Heart left ventricle (tissue), 16 donors: ENCODE data around the gene MAPK7. TPM values are rescaled to one million over a fixed set of nuclear protein-coding genes. Genes with fewer than 3 reads are reported as not detected.

Source experiments
- ATAC-seq, 4 donors: fragments of 200-7000 bp; cut with Tn5 transposase; one replicate each; pipeline ENCODE4 v1.9.1; 2020 to 2022; ENCODE audit warnings: moderate library complexity in 4 of 4, mild to moderate bottlenecking in 3 of 4, moderate number of reproducible peaks in 1 of 4
- DNase-seq, 5 donors: peaks; one replicate each; pipeline ENCODE4 v3.0.0-alpha.2; 2020
- H3K27ac ChIP-seq, 12 donors: fragments of 200-600 bp; sonication (generic) in 4 of 12; one replicate each; pipeline versions ENCODE4 v1.5.0 to v1.8.0; 2016 to 2022; ENCODE audit warnings: mild to moderate bottlenecking in 2 of 12
- H3K27me3 ChIP-seq, 9 donors: fragments of 200-600 bp; sonication (generic) in 2 of 9; one replicate each; pipeline versions ENCODE4 v1.5.1 to v1.8.0; 2016 to 2022; ENCODE audit warnings: mild to moderate bottlenecking in 3 of 9
- H3K36me3 ChIP-seq, 9 donors: fragments of 200-600 bp; sonication (generic) in 2 of 9; one replicate each; pipeline versions ENCODE4 v1.5.0 to v1.8.0; 2018 to 2022; ENCODE audit warnings: mild to moderate bottlenecking in 2 of 9
- H3K4me1 ChIP-seq, 12 donors: fragments of 200-600 bp; sonication (generic) in 4 of 12; one replicate each; pipeline versions ENCODE4 v1.5.0 to v1.8.0; 2016 to 2022; ENCODE audit warnings: mild to moderate bottlenecking in 3 of 12
- H3K4me3 ChIP-seq, 12 donors: fragments of 200-600 bp; sonication (generic) in 4 of 12; one replicate each; pipeline versions ENCODE4 v1.5.0 to v1.8.0; 2017 to 2022; ENCODE audit warnings: mild to moderate bottlenecking in 9 of 12, moderate library complexity in 4 of 12
- H3K9me3 ChIP-seq, 12 donors: fragments of 200-600 bp; sonication (generic) in 4 of 12; one replicate each; pipeline versions ENCODE4 v1.5.0 to v1.8.0; 2016 to 2022; ENCODE audit warnings: mild to moderate bottlenecking in 1 of 12
- CTCF ChIP-seq, 12 donors: fragments of 200-600 bp; sonication (generic) in 4 of 12; IDR thresholded peaks; one replicate each; pipeline versions ENCODE4 v1.5.0 to v1.8.0; 2018 to 2022; ENCODE audit warnings: antibody characterized with exemption in 12 of 12, mild to moderate bottlenecking in 5 of 12
- POLR2A ChIP-seq, 2 donors: fragments of 450-650 bp; IDR thresholded peaks; one replicate each; pipeline ENCODE4 v1.6.1; 2017; ENCODE audit warnings: antibody characterized with exemption in 2 of 2, mild to moderate bottlenecking in 2 of 2, moderate library complexity in 2 of 2
- WGBS, 4 donors: extraction: QIAGEN DNeasy Blood & Tissue Kit in 2 of 4; methylation state at CpG; one replicate each; pipeline versions ENCODE4 v1.1.5 to v1.1.7; 2013 to 2018; 5-methylcytosine and 5-hydroxymethylcytosine counted together
- intact Hi-C, 10 donors: fragments of 100-400 bp; cut with DNase I; formaldehyde crosslinking; loops; one replicate each; pipeline versions ENCODE4 v1.11.1 to v1.14.2; 2022
- polyA plus RNA-seq, 2 donors: library from polyadenylated mRNA; stranded (reverse); fragments of 200-250 nt; gene quantifications; one replicate each; pipeline ENCODE4 v1.2.3, GENCODE V29; 2013
- total RNA-seq, 9 donors: library from RNA; depleted of rRNA in 2 of 9; stranded (reverse); fragments of >200 nt in 2 of 9; fragmentation: NEBNext Ultra II Directional in 3 of 9; extraction: Animal tissue kit (Norgen Biotek cat#: 25700) in 3 of 9; gene quantifications; one replicate each; pipeline versions ENCODE4 v1.1.0 to v1.2.4, GENCODE V29; 2016 to 2023
- donor health status: ischemic (EF 13 %, LVEDD 7.1; RV severe dilation, severe dysfunction).
- donor health status: healthy with polysubstance abuse.
- donor health status: DM: no; HTN: yes; CAD: no.
- donor health status: DM: no; HTN: no; CAD: no.
- donor health status: ischemic (EF 25% LVEDD 6.9; RV normal size, moderate dysfunction).
- donor health status: ischemic (EF 25% LVEDD 5.7; RV mildly dilated, moderate dysfunction).
- donor health status: healthy.
- donor health status: DM: yes; HTN: yes; CAD: no.
- donor health status: ischemic (EF 35%, LVEDD 5.7; RV mildly dilated, moderate dysfunction).
- donor health status: nonischemic (EF 11% LVEDD 7.7; RV severe dilation, severe dysfunction).
- donor health status: DM: yes; HTN: yes; CAD: no.
- donor health status: PGD.
- donor health status: ischemic (EF 29% LVEDD 5.4; RV normal size, mild dysfunction).
- donor health status: nonischemic (EF 23%, LVEDD 6.1; RV moderate dilation, normal function).

Gene MAPK7
- total and polyA plus RNA-seq, 11 donors: 5.7 to 25.4 (median 12.1) TPM

GRCh38 chr17:19409509-19409908 is 31.2 kb downstream of the MAPK7 start:
- no peak for DNase-seq
- intact Hi-C loops: no loop called here
- peaks cover 0 to 14% (median 0%) of the 10 kb centered on the region in 12 donors for H3K4me1 ChIP-seq
- TF ChIP-seq CTCF (IDR thresholded peaks at IDR 0.05) (no peak), POLR2A (IDR thresholded peaks at IDR 0.05) (no peak)
- no peak overlapping the region for H3K4me3 ChIP-seq
- 89 to 100% (median 93%) methylated on average over 3 of the region's 3 CpGs for WGBS, 4 donors
- H3K27ac ChIP-seq: no peak overlapping the region
- H3K36me3 ChIP-seq: no peaks in the 10 kb centered on the region
- H3K27me3 ChIP-seq: no peaks in the 10 kb centered on the region
- no peaks in the 10 kb centered on the region for H3K9me3 ChIP-seq
- ATAC-seq: no peak

GRCh38 chr17:19410091-19410490 is 31.8 kb downstream of the MAPK7 start:
- WGBS, 4 donors: 90 to 96% (median 95%) methylated on average over 6 of the region's 6 CpGs
- DNase-seq (no peak), ATAC-seq (no peak)
- no peak overlapping the region for H3K4me3 ChIP-seq
- TF ChIP-seq CTCF (IDR thresholded peaks at IDR 0.05) (no peak), POLR2A (IDR thresholded peaks at IDR 0.05) (no peak)
- H3K4me1 ChIP-seq: peaks cover 0 to 14% (median 0%) of the 10 kb centered on the region in 12 donors
- H3K36me3 ChIP-seq: no peaks in the 10 kb centered on the region
- H3K27me3 ChIP-seq: no peaks in the 10 kb centered on the region
- no peaks in the 10 kb centered on the region for H3K9me3 ChIP-seq
- H3K27ac ChIP-seq: no peak overlapping the region
- intact Hi-C loops: loop anchor here in 1 of 10 donors (5.0 kb wide), 1 partner anchor 38 kb away; no protein-coding TSS in a partner anchor

GRCh38 chr17:19410875-19411620 is 32.8 kb downstream of the MAPK7 start, which contains the start of gene RNF112:
Gene RNF112, plus strand, starts transcription at chr17:19411232. Its CDS starts 177 bp downstream, at chr17:19411409.
- ATAC-seq: peak in 3 of 4 donors; percentile 46 to 65 (median 59)

More at GRCh38 chr17:19410875-19411620, 32.8 kb downstream of the MAPK7 start, which contains the start of gene RNF112:
- peak within 1 kb of the TSS in 10 of 12 donors; percentile 2 to 55 (median 36) for H3K4me3 ChIP-seq
- TF ChIP-seq CTCF (IDR thresholded peaks at IDR 0.05) (peak in 3 of 12 donors; percentile 3 to 26 (median 9)), POLR2A (IDR thresholded peaks at IDR 0.05) (no peak)
- H3K4me1 ChIP-seq: peaks cover 0 to 14% (median 0%) of the 10 kb centered on the region in 12 donors
- peak within 1 kb of the TSS in 1 of 12 donors; percentile 32 for H3K27ac ChIP-seq
- no peaks in the 10 kb centered on the region for H3K9me3 ChIP-seq
- DNase-seq: peak in 1 of 5 donors; percentile 51
- WGBS, 4 donors: 26 to 34% (median 28%) methylated on average over 23 of the region's 23 CpGs
- no peaks in the 10 kb centered on the region for H3K27me3 ChIP-seq
- H3K36me3 ChIP-seq: no peaks in the 10 kb centered on the region
- intact Hi-C loops: loop anchor here in 1 of 10 donors (5.0 kb wide), 1 partner anchor 39 kb away; no protein-coding TSS in a partner anchor
